GM12892 (cell line): ENCODE results near the gene BRAP.
"Not testable (repeated sequence)": the region's sequence is repeated elsewhere in the genome, so short reads cannot be mapped to it uniquely, and the experiment has no call there.

Experiments
- DNase-seq: peaks from one replicate; pipeline ENCODE4 v3.0.0; 2011; ENCODE audit not compliant: insufficient read length
- FAIRE-seq: peaks from 2 replicates; lab custom pipeline; 2011; peaks lifted over from hg19 to GRCh38; lab: Jason Lieb, UNC
- POLR2A ChIP-seq: IDR thresholded peaks from 2 replicates; pipeline ENCODE4 v1.6.1; 2011; ENCODE audit warnings: low read depth, low read length, control low read depth
- POLR2AphosphoS5 ChIP-seq: IDR thresholded peaks from 2 replicates; pipeline ENCODE4 v1.6.1; 2011; ENCODE audit warnings: low read depth, low read length, control low read depth
- TAF1 ChIP-seq: IDR thresholded peaks from 2 replicates; pipeline ENCODE4 v1.6.1; 2011; ENCODE audit warnings: low read depth, mild to moderate bottlenecking, control low read depth, low read length, borderline replicate concordance

The BRAP gene

DNA sequence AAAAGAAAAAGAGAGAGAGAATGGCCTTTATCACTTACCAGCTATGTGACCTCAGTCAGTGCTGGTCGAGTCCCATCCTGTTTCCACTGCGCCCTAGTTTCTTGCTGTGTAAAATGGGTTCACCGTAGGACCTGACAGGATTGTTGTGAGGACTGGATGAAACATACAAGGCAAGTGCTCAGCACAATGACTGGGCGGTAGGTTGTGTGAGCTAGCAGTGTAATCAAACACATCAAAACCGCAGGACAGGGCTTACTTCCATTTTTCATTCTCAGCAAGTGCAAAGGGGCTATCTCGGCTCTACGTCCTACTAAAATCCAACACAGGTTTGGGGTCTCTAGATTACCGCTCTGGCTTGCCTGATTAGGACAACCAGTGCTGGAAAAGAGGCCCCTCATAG is 50.2 kb downstream of the BRAP start:
- FAIRE-seq (no peak), DNase-seq (no peak)
- TF ChIP-seq TAF1: no peak
- no peak for TF ChIP-seq POLR2AphosphoS5
- TF ChIP-seq POLR2A: no peak

DNA sequence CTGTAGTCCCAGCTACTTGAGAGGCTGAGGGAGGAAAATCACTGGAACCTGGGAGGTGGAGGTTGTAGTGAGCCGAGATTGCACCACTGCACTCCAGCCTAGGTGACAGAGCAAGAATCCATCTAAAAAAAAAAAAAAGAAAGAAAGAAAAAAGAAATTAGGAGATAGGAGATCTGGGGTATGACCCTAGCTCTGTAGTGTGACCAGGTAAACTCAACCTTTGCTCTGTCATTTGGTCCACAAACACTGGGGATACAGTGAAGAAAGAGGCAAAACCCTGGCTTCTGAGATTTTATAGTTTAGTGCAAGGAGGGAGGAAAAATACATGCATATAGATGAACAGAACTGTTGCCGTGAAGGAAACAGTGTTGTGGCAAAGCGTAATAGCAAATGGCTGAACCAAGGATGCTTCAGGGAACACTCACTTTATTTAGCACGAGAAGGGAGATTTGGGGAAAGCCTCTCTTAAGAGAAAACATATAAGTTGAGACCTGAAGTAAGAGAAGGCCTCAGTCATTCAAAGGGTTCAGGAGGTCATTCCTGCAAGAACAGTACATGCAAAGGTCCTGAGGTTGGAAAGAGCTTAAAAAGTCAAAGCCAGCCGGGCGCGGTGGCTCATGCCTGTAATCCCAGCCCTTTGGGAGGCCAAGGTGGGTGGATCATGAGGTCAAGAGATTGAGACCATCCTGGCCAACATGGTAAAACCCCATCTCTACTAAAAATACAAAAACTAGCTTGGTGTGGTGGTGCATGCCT is 57.1 kb downstream of the BRAP start:
- DNase-seq (no peak), FAIRE-seq (no peak)
- TF ChIP-seq POLR2A (no peak), TAF1 (no peak)

DNA sequence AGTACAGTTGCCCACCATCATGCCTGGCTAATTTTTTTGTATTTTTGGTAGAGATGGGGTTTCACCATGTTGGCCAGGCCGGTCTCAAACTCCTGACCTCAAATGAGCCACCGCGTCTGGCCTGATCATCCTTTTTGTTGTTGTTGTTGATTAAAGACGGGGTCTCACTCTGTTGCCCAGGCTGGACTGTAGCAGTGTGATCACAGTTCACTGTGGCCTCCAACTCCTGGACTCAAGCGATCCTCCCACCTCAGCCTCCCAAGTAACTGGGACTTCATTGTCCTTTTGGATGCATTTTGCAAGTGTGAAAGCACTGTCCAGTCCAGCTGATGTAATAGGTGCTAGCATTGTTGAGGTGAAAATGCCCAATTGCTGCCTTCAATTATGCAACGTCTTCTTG is 59.5 kb downstream of the BRAP start:
- TF ChIP-seq POLR2AphosphoS5: no peak
- TF ChIP-seq POLR2A: no peak
- no peak for TF ChIP-seq TAF1

DNA sequence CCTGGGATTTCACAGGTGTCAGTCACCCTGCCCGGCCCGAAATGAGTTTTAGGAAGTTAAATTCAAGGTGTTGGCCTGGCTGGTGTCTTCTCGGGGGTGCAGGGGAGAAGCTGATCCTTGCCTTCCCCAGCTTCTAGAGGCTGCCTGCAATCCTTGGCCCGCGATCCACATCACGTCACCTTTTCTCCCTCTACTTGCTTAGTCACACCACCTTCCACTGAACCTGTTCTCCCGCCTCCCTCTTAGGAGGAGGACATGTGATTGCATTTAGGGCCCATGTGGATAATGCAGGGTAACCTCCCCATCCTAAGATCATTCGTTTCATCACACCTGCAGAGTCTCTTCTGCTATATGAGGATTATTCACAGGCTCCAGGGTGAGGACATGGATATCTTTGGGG is 61.2 kb downstream of the BRAP start:
- no peak for TF ChIP-seq TAF1
- TF ChIP-seq POLR2AphosphoS5: no peak
- TF ChIP-seq POLR2A: no peak
- DNase-seq (no peak), FAIRE-seq (no peak)

More for the DNA sequence above, 59.5 kb downstream of the BRAP start:
- no peak for DNase-seq
- FAIRE-seq: no peak

DNA sequence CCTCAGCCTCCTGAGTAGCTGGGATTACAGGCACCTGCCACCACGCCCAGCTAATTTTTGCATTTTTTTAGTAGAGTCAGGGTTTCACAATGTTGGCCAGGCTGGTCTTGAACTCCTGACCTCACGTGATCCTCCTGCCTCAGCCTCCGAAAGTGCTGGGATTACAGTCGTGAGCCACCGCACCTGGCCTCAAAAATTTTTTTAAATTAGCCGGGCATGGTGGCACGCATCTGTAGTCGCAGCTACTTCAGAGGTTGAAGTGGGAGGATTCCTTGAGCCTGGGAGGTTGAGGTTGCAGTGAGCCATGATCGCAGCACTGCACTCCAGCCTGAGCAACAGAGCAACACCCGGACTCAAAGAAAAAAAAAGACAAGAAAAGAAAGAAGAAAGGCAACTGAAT is 67.9 kb downstream of the BRAP start:
- not testable (repeated sequence) for DNase-seq, FAIRE-seq

DNA sequence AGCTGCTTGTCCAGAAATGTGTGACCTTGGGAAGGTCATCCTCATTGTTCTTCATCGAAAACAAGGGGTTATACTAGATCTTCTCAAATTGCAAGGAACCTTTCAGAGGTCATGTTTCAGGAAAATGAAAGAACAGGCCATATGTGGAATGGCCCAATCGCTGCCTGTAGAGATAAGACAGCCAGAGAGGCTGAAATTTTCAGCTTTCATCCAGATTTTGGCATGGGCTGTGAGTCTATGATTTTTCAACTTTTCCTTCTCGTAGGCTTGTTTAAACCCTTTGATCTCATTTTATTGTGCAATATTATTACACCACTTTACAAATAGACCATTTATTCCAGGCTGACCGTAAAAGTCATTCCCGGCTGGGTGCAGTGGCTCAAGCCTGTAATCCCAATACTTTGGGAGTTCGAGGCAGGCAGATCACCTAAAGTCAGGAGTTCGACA is 69.6 kb downstream of the BRAP start:
- TF ChIP-seq POLR2A (no peak), TAF1 (no peak), POLR2AphosphoS5 (no peak)
- DNase-seq: no peak
- no peak for FAIRE-seq

DNA sequence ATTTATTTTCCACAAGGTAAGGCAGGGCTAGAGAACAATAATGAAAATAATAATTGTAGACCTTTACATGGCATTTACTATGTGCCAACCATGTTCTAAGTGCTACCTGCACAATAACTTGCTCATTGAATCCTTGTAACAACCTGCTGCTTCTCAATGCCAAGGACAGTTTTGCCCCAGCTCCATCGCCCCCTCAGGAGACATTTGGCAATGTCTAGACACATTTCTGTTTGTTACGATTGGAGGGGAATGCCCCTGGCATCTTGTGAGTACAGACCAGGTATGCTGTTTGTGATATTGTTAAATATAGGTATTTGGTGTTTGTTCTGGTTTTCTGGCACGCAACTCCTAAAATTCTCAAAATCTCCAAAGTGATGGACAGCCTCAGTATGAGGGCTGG is 78.5 kb downstream of the BRAP start:
- FAIRE-seq (no peak), DNase-seq (no peak)

DNA sequence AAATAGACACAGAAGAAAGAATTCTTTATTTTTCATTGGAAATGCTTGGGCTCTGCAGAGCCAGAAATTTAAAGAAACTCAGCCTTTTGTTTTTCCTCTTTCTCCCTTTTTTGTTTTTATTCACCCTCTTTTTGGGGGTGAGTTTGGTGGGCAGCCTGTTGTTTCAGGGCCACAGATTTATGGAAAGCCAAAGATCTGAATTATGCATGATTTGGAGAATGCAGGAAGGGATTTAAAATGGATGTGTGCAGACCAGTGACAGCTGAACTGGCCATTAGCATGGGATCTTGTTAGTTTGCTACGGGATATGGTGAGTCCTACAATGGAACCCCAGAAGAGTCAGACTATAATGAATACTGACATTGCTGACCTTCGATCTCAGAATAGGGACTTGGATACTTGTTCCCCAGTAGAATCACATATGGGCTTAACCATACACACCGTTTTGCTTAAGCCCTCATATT is 79.0 kb downstream of the BRAP start:
- no peak for DNase-seq
- no peak for FAIRE-seq
- no peak for TF ChIP-seq TAF1
- no peak for TF ChIP-seq POLR2AphosphoS5
- TF ChIP-seq POLR2A: no peak

More for the DNA sequence above, 78.5 kb downstream of the BRAP start:
- TF ChIP-seq POLR2AphosphoS5 (no peak), POLR2A (no peak)

DNA sequence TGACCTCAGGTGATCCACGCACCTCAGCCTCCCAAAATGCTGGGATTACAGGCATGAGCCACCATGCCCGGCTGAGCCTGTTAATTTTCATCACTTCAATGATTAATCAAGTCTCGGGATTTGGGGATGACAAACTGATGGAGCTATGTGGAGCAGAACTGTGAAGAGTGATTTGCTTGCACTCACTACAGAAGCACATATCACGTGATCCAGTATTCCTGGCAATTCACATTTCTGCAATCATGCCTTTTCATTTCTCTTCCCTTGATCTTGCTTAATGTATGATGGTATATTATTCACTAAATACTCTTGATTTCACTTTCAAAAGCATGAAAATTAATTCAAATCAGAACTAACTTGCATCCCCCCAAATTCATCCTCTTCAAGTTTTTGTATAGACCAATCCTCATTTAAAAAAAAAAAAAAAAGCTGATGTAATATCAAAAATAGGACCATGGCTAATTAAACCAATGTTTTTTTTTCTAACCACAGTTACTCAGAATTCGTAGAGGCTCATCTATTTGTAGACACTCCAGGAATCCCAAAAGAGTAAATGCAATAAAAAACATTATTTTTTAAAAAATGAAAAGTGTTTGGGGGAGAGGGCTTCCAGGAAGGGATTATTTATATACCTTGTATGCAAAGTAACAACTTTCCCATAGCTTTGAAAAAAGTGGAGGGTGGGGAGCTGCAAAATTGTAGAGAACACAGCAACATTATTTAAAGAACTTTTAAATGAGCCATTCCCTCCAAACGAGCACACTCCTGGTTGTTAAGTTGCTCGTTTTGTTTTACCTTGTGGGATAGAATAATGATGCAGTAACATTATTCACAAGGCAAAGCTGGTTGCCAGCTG is 79.6 kb downstream of the BRAP start:
- FAIRE-seq: no peak

DNA sequence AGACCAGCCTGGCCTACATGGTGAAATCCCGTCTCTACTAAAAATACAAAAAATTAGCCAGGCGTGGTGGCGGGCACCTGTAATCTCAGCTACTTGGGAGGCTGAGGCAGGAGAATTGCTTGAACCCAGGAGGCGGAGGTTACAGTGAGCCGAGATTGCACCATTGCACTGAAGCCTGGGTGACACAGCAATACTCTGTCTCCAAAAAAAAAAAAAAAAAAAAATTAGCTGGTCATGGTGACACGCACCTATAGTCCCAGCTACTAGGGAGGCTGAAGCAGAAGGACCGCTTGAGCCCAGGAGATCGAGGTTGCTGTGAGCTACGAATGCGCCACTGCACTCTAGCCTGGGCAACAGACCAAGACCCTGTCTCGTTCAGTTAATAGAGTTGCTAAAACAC is 82.9 kb downstream of the BRAP start:
- DNase-seq, FAIRE-seq: not testable (repeated sequence)

More for the DNA sequence above, 79.6 kb downstream of the BRAP start:
- TF ChIP-seq POLR2A: no peak
- no peak for TF ChIP-seq POLR2AphosphoS5
- TF ChIP-seq TAF1: no peak
- DNase-seq: no peak

DNA sequence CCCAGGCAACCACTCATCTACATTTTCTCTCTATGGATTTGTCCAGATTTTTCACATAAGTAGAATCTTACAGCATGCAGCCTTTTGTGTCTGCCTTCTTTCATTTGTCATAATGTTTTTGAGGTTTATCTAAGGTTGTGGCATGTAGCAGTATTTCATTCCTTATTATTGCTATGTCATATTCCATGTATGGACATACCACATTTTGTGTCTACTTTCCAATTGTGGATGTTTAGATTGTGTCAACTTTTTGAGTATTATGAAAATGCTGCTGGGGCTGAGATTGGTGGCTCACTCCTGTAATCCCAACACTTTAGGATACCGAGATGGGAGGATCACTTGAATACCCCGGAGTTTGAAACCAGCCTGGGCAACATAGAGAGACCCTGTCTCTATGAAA is 83.4 kb downstream of the BRAP start:
- DNase-seq (no peak), FAIRE-seq (no peak)
- no peak for TF ChIP-seq TAF1
- no peak for TF ChIP-seq POLR2A
- no peak for TF ChIP-seq POLR2AphosphoS5

DNA sequence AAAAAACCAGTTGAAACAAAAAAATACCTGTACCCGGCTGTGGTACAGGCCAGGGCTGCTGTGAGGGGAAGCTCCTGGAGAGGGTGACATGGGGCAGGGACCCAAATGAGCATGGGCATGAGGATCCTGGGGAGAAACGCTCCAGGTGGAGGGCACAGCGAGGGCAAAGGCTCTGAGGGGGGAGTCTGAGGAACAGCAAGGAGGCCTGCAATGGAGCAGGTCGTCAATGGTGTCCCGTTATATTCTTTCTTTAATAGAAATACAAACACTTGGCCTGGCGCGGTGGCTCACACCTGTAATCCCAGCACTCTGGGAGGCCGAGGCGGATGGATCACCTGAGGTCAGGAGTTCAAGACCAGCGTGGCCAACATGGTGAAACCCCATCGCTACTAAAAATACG is 84.8 kb downstream of the BRAP start:
- DNase-seq, FAIRE-seq: not testable (repeated sequence)

DNA sequence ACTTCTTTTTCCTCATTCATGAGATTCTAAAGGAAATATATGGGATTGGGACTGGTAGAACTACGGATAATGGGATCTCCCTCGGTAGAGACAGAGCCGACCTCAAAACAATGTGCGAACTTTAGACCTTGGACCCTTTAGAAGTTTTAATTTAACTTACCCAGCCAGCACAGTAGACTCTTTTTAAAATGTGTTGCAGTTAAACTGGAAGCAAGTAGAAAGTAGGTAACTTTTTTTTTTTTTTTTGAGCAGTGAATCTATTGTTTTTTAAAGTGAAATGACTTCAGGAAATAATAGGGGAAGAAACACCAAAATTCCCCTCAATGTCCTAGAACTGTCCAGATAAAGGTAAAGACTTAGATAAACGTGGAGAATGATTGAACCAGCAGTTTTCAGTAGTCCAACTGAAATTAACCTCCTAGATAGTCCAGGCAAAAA is 85.5 kb downstream of the BRAP start:
- DNase-seq: no peak
- no peak for TF ChIP-seq TAF1
- TF ChIP-seq POLR2A: no peak
- TF ChIP-seq POLR2AphosphoS5: no peak
- no peak for FAIRE-seq
